SH-SY5Y (cell line): ENCODE measurements around the gene AKR7A2.

Experiments
- GATA2 ChIP-seq: IDR thresholded peaks from 2 replicates; pipeline ENCODE4 v1.6.1; 2011; ENCODE audit warnings: mild to moderate bottlenecking, low read depth, low read length
- GATA3 ChIP-seq: IDR thresholded peaks from 2 replicates; pipeline ENCODE4 v1.6.1; 2011; ENCODE audit warnings: low read depth, mild to moderate bottlenecking, low read length, moderate library complexity

- TF ChIP-seq GATA2: no peak
- no peak for TF ChIP-seq GATA3
Observed at GRCh38 chr1:19300211-19300610, 11.7 kb downstream of the AKR7A2 start.
